HTERT RPE-1 (cell line): ENCODE measurements around the gene KLHL15.
"Not testable (repeated sequence)": the region's sequence is repeated elsewhere in the genome, so short reads cannot be mapped to it uniquely, and the experiment has no call there.

ENCODE experiments used
- in situ Hi-C: fragments of 300-500 bp; cut with MboI; formaldehyde crosslinking; loops from 4 replicates; pipeline ENCODE4 v1.14.3; 2020; ENCODE audit warnings: low sequenced_read_pairs

The KLHL15 gene

GRCh38 chrX:24027086-24027485, at the start of gene KLHL15:
Gene KLHL15 (minus strand): TSS chrX:24027186. CDS start chrX:24006693, 20,493 bp downstream.
- in situ Hi-C loops, result no loop called here

- in situ Hi-C loops, result no loop called here
These were observed 42.9 kb upstream of the KLHL15 start for GRCh38 chrX:24069877-24070276.

GRCh38 chrX:24063488-24063887, 36.5 kb upstream of the KLHL15 start:
- in situ Hi-C loops, result no loop called here

GRCh38 chrX:24055043-24055356, 28.0 kb upstream of the KLHL15 start:
- in situ Hi-C loops, result no loop called here

GRCh38 chrX:24054182-24055042, 27.4 kb upstream of the KLHL15 start, which contains the start of gene EIF2S3:
Gene EIF2S3 (plus strand): TSS chrX:24054956. CDS start chrX:24054969, 13 bp downstream.
- in situ Hi-C loops, result no loop called here

- in situ Hi-C loops, result not testable (repeated sequence)
These were observed 23.7 kb upstream of the KLHL15 start for GRCh38 chrX:24050522-24051318.

- in situ Hi-C loops, result not testable (repeated sequence)
These were observed 22.7 kb upstream of the KLHL15 start for GRCh38 chrX:24049643-24050042.

GRCh38 chrX:24046060-24046459, 19.1 kb upstream of the KLHL15 start:
- in situ Hi-C loops, result not testable (repeated sequence)

- in situ Hi-C loops, result no loop called here
These were observed 10.7 kb upstream of the KLHL15 start for GRCh38 chrX:24037729-24038128.

- in situ Hi-C loops, result no loop called here
These were observed 7.5 kb upstream of the KLHL15 start for GRCh38 chrX:24034485-24034884.

GRCh38 chrX:24030597-24030996, 3.6 kb upstream of the KLHL15 start:
- in situ Hi-C loops, result no loop called here

- in situ Hi-C loops, result no loop called here
These were observed 999 bp upstream of the KLHL15 start for GRCh38 chrX:24027985-24028384.

GRCh38 chrX:24026432-24026831, 554 bp downstream of the KLHL15 start:
- in situ Hi-C loops, result no loop called here

- in situ Hi-C loops, result no loop called here
These were observed 1.1 kb downstream of the KLHL15 start for GRCh38 chrX:24025741-24026403.

- in situ Hi-C loops, result no loop called here
These were observed 1.9 kb downstream of the KLHL15 start for GRCh38 chrX:24024819-24025740.

- in situ Hi-C loops, result no loop called here
These were observed 2.9 kb downstream of the KLHL15 start for GRCh38 chrX:24023972-24024669.

GRCh38 chrX:24023544-24023943, 3.4 kb downstream of the KLHL15 start:
- in situ Hi-C loops, result no loop called here

- in situ Hi-C loops, result no loop called here
These were observed 6.6 kb downstream of the KLHL15 start for GRCh38 chrX:24020306-24020876.

- in situ Hi-C loops, result no loop called here
These were observed 7.5 kb downstream of the KLHL15 start for GRCh38 chrX:24019448-24019847.
